Loucy (cell line): ENCODE results near the gene VTCN1.

ENCODE experiments used
- EZH2phosphoT487 ChIP-seq: fragments of 200-600 bp; IDR thresholded peaks from 2 replicates; pipeline ENCODE4 v1.6.1; 2018; ENCODE audit warnings: antibody characterized with exemption, mild to moderate bottlenecking, moderate library complexity, borderline replicate concordance
- TF ChIP-seq, protein P1 (sequence below): fragments of 200-600 bp; sonication (generic); conservative IDR thresholded peaks from 2 replicates; pipeline ENCODE4 v1.5.1; 2014; ENCODE audit warnings: mild to moderate bottlenecking, antibody characterized with exemption, low read length

DNA sequence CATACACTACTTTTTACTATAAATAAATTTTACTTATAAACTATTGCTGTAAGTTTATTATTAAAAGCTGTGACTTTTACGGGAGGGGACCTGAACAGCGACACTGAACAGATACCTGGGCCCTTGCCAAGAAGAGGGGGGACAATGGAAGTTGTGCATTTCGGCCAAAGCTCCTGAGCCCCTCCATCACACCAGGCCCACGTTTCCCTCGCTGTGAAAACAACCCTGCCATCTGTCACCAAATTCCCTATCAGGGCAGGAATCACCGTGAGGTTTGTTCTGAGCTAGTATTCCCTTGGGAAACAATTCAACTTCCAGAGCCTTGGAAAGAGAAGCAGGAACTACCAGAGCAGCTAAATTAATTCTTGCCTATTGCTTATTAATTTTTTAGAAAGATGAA is 37.0 kb downstream of the VTCN1 start:
- TF ChIP-seq, protein P1, sequence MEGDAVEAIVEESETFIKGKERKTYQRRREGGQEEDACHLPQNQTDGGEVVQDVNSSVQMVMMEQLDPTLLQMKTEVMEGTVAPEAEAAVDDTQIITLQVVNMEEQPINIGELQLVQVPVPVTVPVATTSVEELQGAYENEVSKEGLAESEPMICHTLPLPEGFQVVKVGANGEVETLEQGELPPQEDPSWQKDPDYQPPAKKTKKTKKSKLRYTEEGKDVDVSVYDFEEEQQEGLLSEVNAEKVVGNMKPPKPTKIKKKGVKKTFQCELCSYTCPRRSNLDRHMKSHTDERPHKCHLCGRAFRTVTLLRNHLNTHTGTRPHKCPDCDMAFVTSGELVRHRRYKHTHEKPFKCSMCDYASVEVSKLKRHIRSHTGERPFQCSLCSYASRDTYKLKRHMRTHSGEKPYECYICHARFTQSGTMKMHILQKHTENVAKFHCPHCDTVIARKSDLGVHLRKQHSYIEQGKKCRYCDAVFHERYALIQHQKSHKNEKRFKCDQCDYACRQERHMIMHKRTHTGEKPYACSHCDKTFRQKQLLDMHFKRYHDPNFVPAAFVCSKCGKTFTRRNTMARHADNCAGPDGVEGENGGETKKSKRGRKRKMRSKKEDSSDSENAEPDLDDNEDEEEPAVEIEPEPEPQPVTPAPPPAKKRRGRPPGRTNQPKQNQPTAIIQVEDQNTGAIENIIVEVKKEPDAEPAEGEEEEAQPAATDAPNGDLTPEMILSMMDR, result no peak
- no peak for TF ChIP-seq EZH2phosphoT487
